ENCODE data around the gene SEC16A.

SEC16A gene

GRCh38 chr9:136519263-136520052, 36.6 kb upstream of the SEC16A start:
- no peak for DNase-seq

GRCh38 chr9:136518623-136519022, 35.8 kb upstream of the SEC16A start:
- no peak for DNase-seq

GRCh38 chr9:136517950-136518349, 35.1 kb upstream of the SEC16A start:
- no peak for DNase-seq

GRCh38 chr9:136517012-136517743, 34.3 kb upstream of the SEC16A start:
- no peak for DNase-seq

GRCh38 chr9:136516191-136516654, 33.4 kb upstream of the SEC16A start:
- DNase-seq: no peak

- DNase-seq: no peak
Observed at GRCh38 chr9:136515276-136515675, 32.4 kb upstream of the SEC16A start.

- DNase-seq: no peak
Observed at GRCh38 chr9:136514022-136514714, 31.3 kb upstream of the SEC16A start.

- no peak for DNase-seq
Observed at GRCh38 chr9:136513191-136513590, 30.4 kb upstream of the SEC16A start.

GRCh38 chr9:136512651-136513071, 29.8 kb upstream of the SEC16A start:
- peak; percentile 16 to 36 for DNase-seq

GRCh38 chr9:136511670-136512592, 29.1 kb upstream of the SEC16A start:
- no peak for DNase-seq

- DNase-seq: no peak
Observed at GRCh38 chr9:136511144-136511669, 28.4 kb upstream of the SEC16A start.

- no peak for DNase-seq
Observed at GRCh38 chr9:136510561-136510960, 27.7 kb upstream of the SEC16A start.

- no peak for DNase-seq
Observed at GRCh38 chr9:136509549-136509948, 26.7 kb upstream of the SEC16A start.

GRCh38 chr9:136508729-136509500, 26.1 kb upstream of the SEC16A start:
- no peak for DNase-seq

- no peak for DNase-seq
Observed at GRCh38 chr9:136507992-136508375, 25.1 kb upstream of the SEC16A start.

- DNase-seq: no peak
Observed at GRCh38 chr9:136507221-136507991, 24.6 kb upstream of the SEC16A start.

GRCh38 chr9:136506425-136506824, 23.6 kb upstream of the SEC16A start:
- DNase-seq: no peak

- no peak for DNase-seq
Observed at GRCh38 chr9:136505406-136506403, 22.9 kb upstream of the SEC16A start.

Measured in stimulated activated CD4-positive, alpha-beta T cell treated with anti-CD3 and anti-CD28 coated beads, Interleukin-4, amount 100 ng/mL, for 4 hours (primary cell).